Measurements from ENCODE around the gene IDH3G. TPM values are rescaled to one million over a fixed set of nuclear protein-coding genes. Genes with fewer than 3 reads are reported as not detected.

Gene IDH3G
- total and polyA plus RNA-seq, 4 donors, result 23.3 to 40.9 (median 31.1) TPM

GRCh38 chrX:153836921-153837320, 42.7 kb upstream of the IDH3G start:
- no peak overlapping the region for H3K27ac ChIP-seq (ENCODE audit: low read depth in 1 of 2, low read length in 2 of 2)
- no peak for DNase-seq (ENCODE audit: low spot score)
- 89% methylated on average over 6 of the region's 6 CpGs for WGBS
- H3K27me3 ChIP-seq (ENCODE audit: control insufficient read depth in 4 of 4, insufficient read depth in 4 of 4, low read length in 3 of 4), result no peaks in the 10 kb centered on the region
- no peaks in the 10 kb centered on the region for H3K4me1 ChIP-seq (ENCODE audit: control insufficient read depth in 4 of 4, insufficient read depth in 4 of 4, low read length in 3 of 4)
- no peaks in the 10 kb centered on the region for H3K36me3 ChIP-seq (ENCODE audit: control insufficient read depth in 4 of 4, insufficient read depth in 3 of 4, low read depth in 1 of 4, low read length in 3 of 4)
- no peaks in the 10 kb centered on the region for H3K9me3 ChIP-seq (ENCODE audit: control insufficient read depth in 4 of 4, low read length in 3 of 4)
- no peak overlapping the region for H3K4me3 ChIP-seq (ENCODE audit: low read depth in 1 of 3, low read length in 3 of 3)
- no peak overlapping the region for H3K9ac ChIP-seq (ENCODE audit: low read depth in 1 of 2, low read length in 2 of 2)
- TF ChIP-seq RXRA (IDR thresholded peaks at IDR 0.05) (no peak), YY1 (IDR thresholded peaks at IDR 0.05) (no peak), SP1 (IDR thresholded peaks at IDR 0.05) (no peak), TAF1 (conservative IDR thresholded peaks at IDR 0.05) (no peak), RAD21 (IDR thresholded peaks at IDR 0.05) (no peak), ZBTB33 (IDR thresholded peaks at IDR 0.05) (no peak), EGR1 (IDR thresholded peaks at IDR 0.05; ENCODE audit: low read depth in 2 of 2) (no peak), FOXA1 (IDR thresholded peaks at IDR 0.05) (no peak), ATF3 (IDR thresholded peaks at IDR 0.05) (no peak), MAX (IDR thresholded peaks at IDR 0.05) (no peak), FOXA2 (IDR thresholded peaks at IDR 0.05) (no peak), REST (IDR thresholded peaks at IDR 0.05) (no peak), GABPA (IDR thresholded peaks at IDR 0.05 in 1 of 2, conservative IDR thresholded peaks at IDR 0.05 in 1 of 2) (no peak), HNF4A (conservative IDR thresholded peaks at IDR 0.05) (no peak), CTCF (IDR thresholded peaks at IDR 0.05; ENCODE audit: low read depth, low read length, missing input control) (no peak), JUND (IDR thresholded peaks at IDR 0.05) (no peak), HNF4G (IDR thresholded peaks at IDR 0.05) (no peak), NR2F2 (IDR thresholded peaks at IDR 0.05) (no peak)
